Ascending aorta (tissue), 2 donors: ENCODE measurements around the gene DCST2. TPM values are rescaled to one million over a fixed set of nuclear protein-coding genes. Genes with fewer than 3 reads are reported as not detected.

Experiments
- DNase-seq, 2 donors: peaks; one replicate each; pipeline ENCODE4 v3.0.0-alpha.2; 2019; ENCODE audit warnings: low spot score in 2 of 2
- H3K27ac ChIP-seq, 2 donors: fragments of 200-600 bp; sonication (generic); one replicate each; pipeline ENCODE4 v1.5.1; 2016 to 2017; ENCODE audit warnings: mild to moderate bottlenecking in 1 of 2
- H3K27me3 ChIP-seq: fragments of 200-600 bp; sonication (generic); one replicate; pipeline ENCODE4 v1.5.1; 2017
- H3K36me3 ChIP-seq, 2 donors: fragments of 200-600 bp; sonication (generic); one replicate each; pipeline ENCODE4 v1.5.1; 2016
- H3K4me1 ChIP-seq, 2 donors: fragments of 200-600 bp; sonication (generic); one replicate each; pipeline ENCODE4 v1.5.1; 2016 to 2017; ENCODE audit warnings: mild to moderate bottlenecking in 1 of 2
- H3K4me3 ChIP-seq, 2 donors: fragments of 200-600 bp; sonication (generic); one replicate each; pipeline ENCODE4 v1.5.1; 2016 to 2017; ENCODE audit warnings: mild to moderate bottlenecking in 1 of 2
- H3K9me3 ChIP-seq, 2 donors: fragments of 200-600 bp; sonication (generic); one replicate each; pipeline ENCODE4 v1.5.1; 2016
- CTCF ChIP-seq, 3 experiments: fragments of 200-600 bp in 2 of 3; fragments of 450-650 bp in 1 of 3; sonication (generic) in 2 of 3; IDR thresholded peaks; one replicate each; pipeline ENCODE4 v1.5.1; 2016 to 2019; ENCODE audit warnings: antibody characterized with exemption in 3 of 3, mild to moderate bottlenecking in 1 of 3, moderate library complexity in 1 of 3
- intact Hi-C: fragments of 100-400 bp; cut with DNase I; formaldehyde crosslinking; loops from one replicate; pipeline ENCODE4 v1.15.1; 2023
- total RNA-seq: library from RNA; depleted of rRNA; stranded (reverse); fragments of >200 nt; gene quantifications from one replicate; pipeline ENCODE4 v1.1.0, GENCODE V29; 2016

DCST2 gene
- total RNA-seq, 1 donor from 2014 or later: 0.64 TPM

DNA sequence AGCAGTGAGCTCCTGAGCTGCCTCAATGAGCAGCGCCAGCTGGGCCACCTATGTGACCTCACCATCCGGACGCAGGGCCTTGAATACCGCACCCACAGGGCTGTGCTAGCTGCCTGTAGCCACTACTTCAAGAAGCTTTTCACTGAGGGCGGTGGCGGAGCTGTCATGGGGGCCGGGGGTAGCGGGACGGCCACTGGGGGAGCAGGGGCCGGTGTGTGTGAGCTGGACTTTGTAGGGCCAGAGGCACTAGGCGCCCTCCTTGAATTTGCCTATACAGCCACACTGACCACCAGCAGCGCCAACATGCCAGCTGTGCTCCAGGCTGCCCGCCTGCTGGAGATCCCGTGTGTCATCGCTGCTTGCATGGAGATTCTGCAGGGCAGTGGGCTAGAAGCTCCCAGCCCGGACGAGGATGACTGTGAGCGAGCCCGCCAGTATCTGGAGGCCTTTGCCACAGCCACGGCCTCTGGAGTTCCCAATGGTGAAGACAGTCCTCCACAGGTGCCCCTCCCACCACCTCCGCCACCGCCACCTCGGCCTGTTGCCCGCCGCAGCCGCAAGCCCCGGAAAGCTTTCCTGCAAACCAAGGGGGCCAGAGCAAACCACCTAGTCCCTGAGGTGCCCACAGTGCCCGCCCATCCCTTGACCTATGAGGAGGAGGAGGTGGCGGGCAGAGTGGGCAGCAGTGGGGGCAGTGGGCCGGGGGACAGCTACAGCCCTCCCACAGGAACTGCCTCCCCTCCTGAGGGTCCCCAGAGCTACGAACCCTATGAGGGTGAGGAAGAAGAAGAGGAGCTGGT, 18.7 kb downstream of the DCST2 start:
- no peak for TF ChIP-seq CTCF (IDR thresholded peaks at IDR 0.05)
- Histone ChIP-seq H3K36me3 (peaks cover 13 to 28% of the 10 kb centered on the region in 2 donors), H3K27ac (no peak overlapping the region), H3K9me3 (no peaks in the 10 kb centered on the region), H3K4me1 (peaks cover 7 to 35% of the 10 kb centered on the region in 2 donors), H3K27me3 (no peaks in the 10 kb centered on the region), H3K4me3 (no peak overlapping the region)
- DNase-seq: no peak
- intact Hi-C loops: no loop called here

DNA sequence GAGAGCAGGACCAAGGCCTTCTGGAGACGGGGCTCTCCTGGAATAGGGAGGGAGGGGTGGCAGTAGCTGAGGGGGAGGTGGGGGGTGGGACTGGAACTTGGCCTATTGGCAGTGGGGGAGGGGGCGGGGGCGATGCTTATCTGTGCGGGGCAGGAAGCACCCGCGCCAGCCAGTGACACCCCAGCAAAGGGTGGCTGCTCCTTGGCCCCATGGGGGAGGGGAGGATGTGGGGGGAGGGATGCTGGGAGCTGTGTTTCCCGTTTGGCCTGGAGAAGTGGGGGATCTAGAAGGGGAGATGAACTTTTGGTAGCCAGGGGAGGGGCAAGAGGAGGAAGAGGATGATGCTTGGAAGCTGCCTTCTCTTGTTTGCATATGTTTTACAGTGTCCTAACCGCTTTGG, 19.9 kb downstream of the DCST2 start:
- intact Hi-C loops: no loop called here
- no peak for DNase-seq
- Histone ChIP-seq H3K27ac (peak overlapping the region in 1 of 2 donors; percentile 7), H3K27me3 (no peaks in the 10 kb centered on the region), H3K4me3 (no peak overlapping the region), H3K4me1 (peaks cover 7 to 35% of the 10 kb centered on the region in 2 donors), H3K9me3 (no peaks in the 10 kb centered on the region), H3K36me3 (peaks cover 13 to 28% of the 10 kb centered on the region in 2 donors)
- TF ChIP-seq CTCF (IDR thresholded peaks at IDR 0.05): no peak

DNA sequence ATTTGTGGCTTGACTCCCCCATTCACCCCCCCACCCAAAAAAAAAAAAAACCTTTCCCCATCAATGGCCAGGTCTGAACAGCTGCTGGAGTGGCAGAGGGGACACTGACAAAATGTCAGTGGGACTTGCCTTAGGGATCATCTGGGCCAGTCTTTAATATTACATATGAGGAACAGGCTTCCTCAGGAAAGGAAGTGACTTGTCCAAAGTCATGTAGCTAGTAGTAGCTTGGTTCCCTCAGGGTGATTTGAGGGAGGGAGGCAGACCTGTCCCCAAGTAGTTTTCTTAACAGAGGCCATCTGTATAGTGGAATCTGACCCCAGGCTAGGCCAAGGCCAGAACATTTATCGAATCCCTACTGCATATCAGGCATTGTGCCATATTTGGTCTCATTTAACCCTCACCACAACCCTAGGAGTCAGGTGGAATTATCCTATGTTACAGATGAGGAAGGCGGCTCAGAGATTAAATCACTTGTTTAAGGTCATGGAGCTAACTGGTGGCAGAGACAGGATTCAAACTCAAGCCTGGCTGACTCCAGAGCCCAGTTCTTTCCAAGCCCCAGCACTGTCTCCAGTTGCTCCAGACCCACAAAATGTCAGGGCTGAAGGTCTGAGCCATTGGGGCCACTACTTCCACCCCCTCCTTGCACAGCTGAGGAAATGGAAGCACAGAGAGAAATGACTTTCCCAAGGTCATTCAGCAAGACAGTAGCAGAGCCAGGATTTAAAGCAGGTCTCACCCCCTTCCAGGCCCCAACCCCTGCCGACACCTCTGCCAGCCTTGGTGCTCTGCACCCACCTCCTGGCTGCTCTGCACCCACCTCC, 20.6 kb downstream of the DCST2 start:
- no peak for TF ChIP-seq CTCF (IDR thresholded peaks at IDR 0.05)
- intact Hi-C loops: no loop called here
- peak overlapping the region; percentile 7 to 75 for H3K27ac ChIP-seq
- H3K4me3 ChIP-seq: no peak overlapping the region
- no peaks in the 10 kb centered on the region for H3K27me3 ChIP-seq
- H3K4me1 ChIP-seq: peaks cover 6 to 36% of the 10 kb centered on the region in 2 donors
- peaks cover 13 to 28% of the 10 kb centered on the region in 2 donors for H3K36me3 ChIP-seq
- no peak for DNase-seq
- H3K9me3 ChIP-seq: no peaks in the 10 kb centered on the region

DNA sequence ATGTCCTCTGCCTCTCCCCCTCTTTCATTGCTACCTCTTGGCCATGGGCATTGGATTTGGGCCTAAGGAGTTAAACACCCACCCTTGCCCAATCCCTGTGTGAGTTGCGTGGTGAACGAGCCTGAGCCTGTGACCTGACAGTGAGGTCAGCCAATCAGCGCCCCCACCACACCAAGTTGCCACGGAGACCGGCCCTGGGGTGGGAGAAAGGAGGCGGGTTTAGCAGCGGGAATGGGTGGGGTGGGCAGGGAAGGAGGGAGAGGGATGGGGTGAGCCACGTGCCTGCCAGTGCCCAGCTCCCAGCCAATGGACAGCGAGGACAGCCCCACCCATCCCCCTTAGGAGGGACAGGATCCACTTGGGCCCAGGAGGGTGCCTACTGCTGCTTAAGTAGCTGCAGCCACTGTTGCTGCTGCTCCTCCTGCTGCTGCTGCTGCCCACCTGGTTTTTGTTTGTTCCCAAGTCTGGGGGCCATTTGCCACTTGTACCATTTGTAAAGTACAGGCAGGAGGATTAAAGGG, 21.5 kb downstream of the DCST2 start:
- no peak for TF ChIP-seq CTCF (IDR thresholded peaks at IDR 0.05)
- H3K27me3 ChIP-seq: no peaks in the 10 kb centered on the region
- H3K4me3 ChIP-seq: no peak overlapping the region
- intact Hi-C loops: no loop called here
- no peaks in the 10 kb centered on the region for H3K9me3 ChIP-seq
- H3K27ac ChIP-seq: peak overlapping the region; percentile 42 to 75
- peak in 1 of 2 donors; percentile 86 for DNase-seq
- peaks cover 5 to 41% of the 10 kb centered on the region in 2 donors for H3K4me1 ChIP-seq
- H3K36me3 ChIP-seq: peaks cover 13 to 28% of the 10 kb centered on the region in 2 donors

GRCh38 chr1:155011437-155012025, 22.1 kb downstream of the DCST2 start:
- TF ChIP-seq CTCF (IDR thresholded peaks at IDR 0.05): no peak
- H3K27ac ChIP-seq: peak overlapping the region; percentile 42 to 75
- no peaks in the 10 kb centered on the region for H3K9me3 ChIP-seq
- H3K27me3 ChIP-seq: no peaks in the 10 kb centered on the region
- no peak overlapping the region for H3K4me3 ChIP-seq
- intact Hi-C loops: no loop called here
- peaks cover 6 to 40% of the 10 kb centered on the region in 2 donors for H3K4me1 ChIP-seq
- H3K36me3 ChIP-seq: peaks cover 13 to 27% of the 10 kb centered on the region in 2 donors
- DNase-seq: no peak
